ENCODE results near the gene FUZ. TPM values are rescaled to one million over a fixed set of nuclear protein-coding genes. Genes with fewer than 3 reads are reported as not detected.

FUZ gene
- total RNA-seq, 1 experiment from 2014 or later: 10.9 TPM

- Histone ChIP-seq H3K36me3 (ENCODE audit: low read depth, low read length) (no peaks in the 10 kb centered on the region; the same call in 1 of the 2 replicates), H3K4me3 (ENCODE audit: low read length) (no peak overlapping the region), H3K27ac (ENCODE audit: low read length) (no peak overlapping the region), H2AFZ (ENCODE audit: low read length) (no peak overlapping the region), H4K20me1 (ENCODE audit: low read length) (no peaks in the 10 kb centered on the region), H3K9me3 (ENCODE audit: low read length) (no peaks in the 10 kb centered on the region), H3K9ac (ENCODE audit: low read length) (no peak overlapping the region), H3K9me2 (replicated peaks; ENCODE audit: low read length) (no peaks in the 10 kb centered on the region), H3F3A (ENCODE audit: low read length, unreplicated experiment) (no peaks in the 10 kb centered on the region), H3K4me2 (ENCODE audit: low read length) (no peak overlapping the region), H3K27me3 (ENCODE audit: low read length) (no peaks in the 10 kb centered on the region), H3K79me2 (ENCODE audit: low read length) (peaks cover 25% of the 10 kb centered on the region; the same call in 1 of the 2 replicates), H3K4me1 (ENCODE audit: insufficient read depth, low read length) (no peaks in the 10 kb centered on the region)
- DNase-seq (no peak), ATAC-seq (no peak)
- TF ChIP-seq EZH2phosphoT487 (IDR thresholded peaks at IDR 0.05; ENCODE audit: borderline replicate concordance, low read length) (no peak), CTCF (conservative IDR thresholded peaks at IDR 0.05; ENCODE audit: low read depth, low read length) (no peak), EZH2 (IDR thresholded peaks at IDR 0.05; ENCODE audit: low read length, unreplicated experiment) (no peak)
- intact Hi-C loops (cut with micrococcal nuclease): no loop called here
- ChIA-PET POLR2A (ENCODE audit: unreplicated experiment) (no interaction called here), CTCF (no interaction called here)
- no TSS peak for BruUV-seq (replicated peaks)
These were observed 38.1 kb downstream of the FUZ start for GRCh38 chr19:49774969-49775368.

GRCh38 chr19:49773663-49774350 lies 39.3 kb downstream of the FUZ start:
- TF ChIP-seq CTCF (conservative IDR thresholded peaks at IDR 0.05; ENCODE audit: low read depth, low read length) (no peak), EZH2 (IDR thresholded peaks at IDR 0.05; ENCODE audit: low read length, unreplicated experiment) (no peak), EZH2phosphoT487 (IDR thresholded peaks at IDR 0.05; ENCODE audit: borderline replicate concordance, low read length) (no peak)
- Histone ChIP-seq H3K9me3 (ENCODE audit: low read length) (no peaks in the 10 kb centered on the region), H3K9ac (ENCODE audit: low read length) (no peak overlapping the region), H3K4me1 (ENCODE audit: insufficient read depth, low read length) (no peaks in the 10 kb centered on the region), H3K4me3 (ENCODE audit: low read length) (no peak overlapping the region), H3K79me2 (ENCODE audit: low read length) (peaks cover 37% of the 10 kb centered on the region), H3K4me2 (ENCODE audit: low read length) (no peak overlapping the region), H2AFZ (ENCODE audit: low read length) (no peak overlapping the region), H3K9me2 (replicated peaks; ENCODE audit: low read length) (no peaks in the 10 kb centered on the region), H3K27me3 (ENCODE audit: low read length) (no peaks in the 10 kb centered on the region), H3K27ac (ENCODE audit: low read length) (no peak overlapping the region), H3K36me3 (ENCODE audit: low read depth, low read length) (no peaks in the 10 kb centered on the region; the same call in 1 of the 2 replicates), H4K20me1 (ENCODE audit: low read length) (no peaks in the 10 kb centered on the region), H3F3A (ENCODE audit: low read length, unreplicated experiment) (no peaks in the 10 kb centered on the region)
- no peak for ATAC-seq
- BruUV-seq (replicated peaks): no TSS peak
- no peak for DNase-seq
- intact Hi-C loops (cut with micrococcal nuclease): no loop called here
- ChIA-PET CTCF (no interaction called here), POLR2A (ENCODE audit: unreplicated experiment) (no interaction called here)

- no peaks in the 10 kb centered on the region for H3K27me3 ChIP-seq (ENCODE audit: low read length)
- ATAC-seq (no peak), DNase-seq (no peak)
- H3F3A ChIP-seq (ENCODE audit: low read length, unreplicated experiment): no peaks in the 10 kb centered on the region
- no peaks in the 10 kb centered on the region for H3K9me3 ChIP-seq (ENCODE audit: low read length)
- intact Hi-C loops (cut with micrococcal nuclease): no loop called here
- no peak for TF ChIP-seq CTCF (conservative IDR thresholded peaks at IDR 0.05; ENCODE audit: low read depth, low read length)
- no peak for TF ChIP-seq EZH2 (IDR thresholded peaks at IDR 0.05; ENCODE audit: low read length, unreplicated experiment)
- TF ChIP-seq EZH2phosphoT487 (IDR thresholded peaks at IDR 0.05; ENCODE audit: borderline replicate concordance, low read length): no peak
- no peaks in the 10 kb centered on the region; the same call in 1 of the 2 replicates for H3K36me3 ChIP-seq (ENCODE audit: low read depth, low read length)
- H3K27ac ChIP-seq (ENCODE audit: low read length): no peak overlapping the region
- H3K4me2 ChIP-seq (ENCODE audit: low read length): no peak overlapping the region
- H3K4me1 ChIP-seq (ENCODE audit: insufficient read depth, low read length): peaks cover 7% of the 10 kb centered on the region
- H3K79me2 ChIP-seq (ENCODE audit: low read length): peaks cover 45% of the 10 kb centered on the region
- H2AFZ ChIP-seq (ENCODE audit: low read length): no peak overlapping the region
- ChIA-PET POLR2A (ENCODE audit: unreplicated experiment) (no interaction called here), CTCF (no interaction called here)
- BruUV-seq (replicated peaks): no TSS peak
- H3K4me3 ChIP-seq (ENCODE audit: low read length): no peak overlapping the region
- no peaks in the 10 kb centered on the region for H3K9me2 ChIP-seq (replicated peaks; ENCODE audit: low read length)
- no peak overlapping the region for H3K9ac ChIP-seq (ENCODE audit: low read length)
- H4K20me1 ChIP-seq (ENCODE audit: low read length): no peaks in the 10 kb centered on the region
These were observed 40.2 kb downstream of the FUZ start for GRCh38 chr19:49772850-49773432.

Measured in PC-3 (cell line).